ENCODE measurements around the gene RAC3. TPM values are rescaled to one million over a fixed set of nuclear protein-coding genes. Genes with fewer than 3 reads are reported as not detected.

Gene RAC3
- total RNA-seq, 2 donors from 2014 or later: 0.93 to 2.6 TPM

DNA sequence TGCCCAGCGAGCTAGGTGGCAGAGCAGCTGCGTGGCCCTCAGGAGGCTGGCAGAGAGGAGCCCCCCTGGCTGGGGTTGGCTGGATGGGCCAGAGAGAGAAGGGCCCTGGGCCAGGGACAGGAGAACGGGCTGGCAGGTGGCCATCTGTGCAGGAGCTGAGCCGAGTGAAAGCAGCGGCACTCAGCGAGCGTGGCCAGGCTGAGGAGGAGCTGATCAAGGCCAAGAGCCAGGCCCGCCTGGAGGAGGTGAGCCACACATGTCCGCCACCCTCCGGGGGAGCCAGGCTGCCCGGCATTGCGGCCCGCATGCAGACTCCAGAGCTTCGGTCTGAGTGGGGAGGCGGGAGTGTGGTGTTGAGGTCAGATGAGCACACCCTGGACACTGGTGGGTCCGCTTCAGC is 2.1 kb upstream of the RAC3 start:
- TF ChIP-seq, protein P1, sequence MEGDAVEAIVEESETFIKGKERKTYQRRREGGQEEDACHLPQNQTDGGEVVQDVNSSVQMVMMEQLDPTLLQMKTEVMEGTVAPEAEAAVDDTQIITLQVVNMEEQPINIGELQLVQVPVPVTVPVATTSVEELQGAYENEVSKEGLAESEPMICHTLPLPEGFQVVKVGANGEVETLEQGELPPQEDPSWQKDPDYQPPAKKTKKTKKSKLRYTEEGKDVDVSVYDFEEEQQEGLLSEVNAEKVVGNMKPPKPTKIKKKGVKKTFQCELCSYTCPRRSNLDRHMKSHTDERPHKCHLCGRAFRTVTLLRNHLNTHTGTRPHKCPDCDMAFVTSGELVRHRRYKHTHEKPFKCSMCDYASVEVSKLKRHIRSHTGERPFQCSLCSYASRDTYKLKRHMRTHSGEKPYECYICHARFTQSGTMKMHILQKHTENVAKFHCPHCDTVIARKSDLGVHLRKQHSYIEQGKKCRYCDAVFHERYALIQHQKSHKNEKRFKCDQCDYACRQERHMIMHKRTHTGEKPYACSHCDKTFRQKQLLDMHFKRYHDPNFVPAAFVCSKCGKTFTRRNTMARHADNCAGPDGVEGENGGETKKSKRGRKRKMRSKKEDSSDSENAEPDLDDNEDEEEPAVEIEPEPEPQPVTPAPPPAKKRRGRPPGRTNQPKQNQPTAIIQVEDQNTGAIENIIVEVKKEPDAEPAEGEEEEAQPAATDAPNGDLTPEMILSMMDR (IDR thresholded peaks at IDR 0.05): no peak
- no peaks in the 10 kb centered on the region for H3K27me3 ChIP-seq
- DNase-seq (ENCODE audit: low spot score): no peak
- H3K27ac ChIP-seq: no peak overlapping the region
- no peaks in the 10 kb centered on the region for H3K36me3 ChIP-seq
- no peaks in the 10 kb centered on the region for H3K9me3 ChIP-seq
- no peak overlapping the region for H3K4me3 ChIP-seq
- peaks cover 0 to 25% of the 10 kb centered on the region in 2 donors for H3K4me1 ChIP-seq

DNA sequence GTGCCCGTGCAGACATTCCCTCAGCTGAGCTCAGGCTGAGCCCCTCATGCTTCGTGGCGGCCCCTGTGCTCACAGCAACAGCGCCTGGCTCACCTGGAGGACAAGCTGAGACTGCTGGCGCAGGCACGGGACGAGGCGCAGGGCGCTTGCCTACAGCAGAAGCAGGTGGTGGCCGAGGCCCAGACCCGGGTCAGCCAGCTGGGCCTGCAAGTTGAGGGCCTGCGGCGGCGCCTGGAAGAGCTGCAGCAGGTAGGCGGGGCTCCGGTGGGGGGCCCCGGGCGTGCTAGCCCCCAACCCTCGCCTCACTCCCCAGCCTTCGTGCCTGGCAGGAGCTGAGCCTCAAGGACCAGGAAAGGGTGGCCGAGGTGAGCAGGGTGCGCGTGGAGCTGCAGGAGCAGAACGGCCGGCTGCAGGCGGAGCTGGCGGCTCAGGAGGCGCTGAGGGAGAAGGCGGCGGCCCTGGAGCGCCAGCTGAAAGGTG is 1.4 kb upstream of the RAC3 start:
- peak overlapping the region in 1 of 2 donors; percentile 57 for H3K4me3 ChIP-seq
- H3K4me1 ChIP-seq: peaks cover 0 to 21% of the 10 kb centered on the region in 2 donors
- TF ChIP-seq, protein P1 (IDR thresholded peaks at IDR 0.05): no peak
- no peak for DNase-seq (ENCODE audit: low spot score)
- no peaks in the 10 kb centered on the region for H3K36me3 ChIP-seq
- H3K27me3 ChIP-seq: no peaks in the 10 kb centered on the region
- H3K9me3 ChIP-seq: no peaks in the 10 kb centered on the region
- H3K27ac ChIP-seq: no peak overlapping the region

DNA sequence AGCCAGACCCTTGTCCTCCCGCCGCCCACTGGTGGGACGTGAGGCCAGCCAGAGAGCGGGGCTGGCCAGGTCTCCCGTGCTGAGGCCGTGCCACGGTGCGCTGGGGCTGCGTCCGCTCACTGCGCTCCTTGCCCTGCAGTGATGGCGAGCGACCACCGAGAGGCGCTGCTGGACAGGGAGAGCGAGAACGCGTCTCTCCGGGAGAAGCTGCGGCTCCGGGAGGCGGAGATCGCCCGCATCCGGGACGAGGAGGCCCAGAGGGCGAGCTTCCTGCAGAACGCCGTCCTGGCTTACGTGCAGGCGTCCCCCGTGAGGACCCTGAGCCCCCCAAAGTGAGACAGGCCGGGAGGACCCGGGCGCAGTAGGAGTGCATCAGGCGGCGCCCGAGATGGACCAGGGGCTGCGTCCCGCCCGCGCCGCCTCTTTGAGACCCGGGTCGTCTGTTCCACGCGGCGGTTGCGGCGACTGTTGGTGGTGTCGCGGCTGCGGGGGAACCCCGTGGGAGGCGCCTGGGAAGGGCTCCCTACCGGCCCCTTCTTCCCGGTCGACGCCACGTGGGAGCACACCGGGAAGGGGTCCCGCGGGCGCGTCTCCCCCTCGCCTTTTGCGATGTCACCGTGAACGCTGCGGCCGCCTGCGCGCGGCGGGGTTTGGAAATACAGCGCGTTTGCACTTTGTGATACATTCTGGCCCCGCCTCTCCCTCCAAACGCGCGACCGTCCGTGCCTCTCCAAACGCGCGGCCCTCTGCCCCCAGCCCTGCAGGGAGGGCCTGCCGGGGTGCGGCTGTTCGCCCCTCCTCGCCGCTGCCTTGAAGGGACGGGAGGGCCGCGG is 792 bp upstream of the RAC3 start:
- Histone ChIP-seq H3K27ac (no peak overlapping the region), H3K9me3 (no peaks in the 10 kb centered on the region), H3K4me3 (peak overlapping the region; percentile 42 to 57), H3K27me3 (no peaks in the 10 kb centered on the region), H3K36me3 (no peaks in the 10 kb centered on the region), H3K4me1 (peaks cover 0 to 21% of the 10 kb centered on the region in 2 donors)
- peak; percentile 78 for DNase-seq (ENCODE audit: low spot score)
- TF ChIP-seq, protein P1 (IDR thresholded peaks at IDR 0.05): peak; percentile 86 to 97

DNA sequence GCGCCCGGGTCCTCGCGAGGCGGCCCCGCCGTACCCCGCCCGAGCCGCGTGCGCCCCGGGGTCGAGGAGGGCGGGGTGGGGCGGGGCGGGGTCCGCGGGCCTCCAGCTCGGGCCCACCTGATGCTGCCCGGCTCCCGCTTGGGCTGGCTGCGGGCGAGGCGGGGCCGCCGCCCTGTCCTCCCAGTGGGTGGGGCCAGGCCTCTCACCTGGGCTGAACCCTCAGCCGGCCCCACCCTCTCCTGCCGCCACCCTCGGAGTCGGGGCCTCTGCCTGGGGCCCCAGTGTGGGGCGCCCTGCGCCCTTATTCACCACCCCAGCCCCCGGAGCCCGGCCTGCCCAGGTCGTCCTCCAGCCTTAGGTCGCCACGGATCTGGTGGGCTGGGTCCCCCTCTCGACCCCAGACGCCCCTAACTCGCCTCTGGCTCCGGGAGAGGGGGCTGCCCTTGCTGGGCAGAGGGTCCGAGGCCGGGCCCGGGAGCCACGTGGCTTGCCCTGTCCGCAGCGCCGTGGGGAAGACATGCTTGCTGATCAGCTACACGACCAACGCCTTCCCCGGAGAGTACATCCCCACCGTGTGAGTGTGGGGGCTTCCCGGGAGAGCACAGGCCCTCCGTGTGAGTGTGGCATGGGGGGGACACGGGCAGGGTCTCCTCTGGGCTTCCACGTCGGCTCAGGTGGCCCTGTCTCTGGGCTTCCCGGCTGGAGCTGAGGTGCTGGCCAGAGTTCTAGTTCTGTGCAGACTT is 578 bp downstream of the RAC3 start:
- Histone ChIP-seq H3K4me3 (peak overlapping the region; percentile 26 to 41), H3K36me3 (no peaks in the 10 kb centered on the region), H3K9me3 (no peaks in the 10 kb centered on the region), H3K4me1 (peaks cover 0 to 34% of the 10 kb centered on the region in 2 donors), H3K27ac (no peak overlapping the region), H3K27me3 (no peaks in the 10 kb centered on the region)
- DNase-seq (ENCODE audit: low spot score): no peak
- TF ChIP-seq, protein P1 (IDR thresholded peaks at IDR 0.05): no peak

DNA sequence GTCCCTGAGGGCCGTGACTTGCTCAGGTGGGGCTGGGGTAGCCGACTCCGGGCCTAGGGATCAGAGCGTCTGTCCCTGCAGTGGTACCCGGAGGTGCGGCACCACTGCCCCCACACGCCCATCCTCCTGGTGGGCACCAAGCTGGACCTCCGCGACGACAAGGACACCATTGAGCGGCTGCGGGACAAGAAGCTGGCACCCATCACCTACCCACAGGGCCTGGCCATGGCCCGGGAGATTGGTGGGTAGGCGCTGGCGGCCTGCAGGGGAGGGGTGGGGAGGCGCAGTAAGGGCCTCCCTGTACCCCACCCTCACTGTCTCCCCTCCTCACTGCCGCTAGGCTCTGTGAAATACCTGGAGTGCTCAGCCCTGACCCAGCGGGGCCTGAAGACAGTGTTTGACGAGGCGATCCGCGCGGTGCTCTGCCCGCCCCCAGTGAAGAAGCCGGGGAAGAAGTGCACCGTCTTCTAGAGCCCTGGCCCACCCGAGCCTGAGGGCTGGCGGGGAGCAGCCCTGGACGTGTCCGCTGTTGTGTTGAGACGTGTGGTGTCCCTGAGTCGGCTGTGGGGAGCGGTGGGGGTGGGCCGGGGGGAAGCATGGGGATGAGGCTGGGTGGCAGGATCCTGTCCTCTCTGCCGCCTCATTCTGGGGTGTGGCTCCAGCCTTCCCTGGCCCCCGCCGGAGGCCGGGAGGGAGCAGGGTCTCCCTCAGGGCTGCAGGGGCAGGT is 2.0 kb downstream of the RAC3 start:
- TF ChIP-seq, protein P1 (IDR thresholded peaks at IDR 0.05): no peak
- no peaks in the 10 kb centered on the region for H3K36me3 ChIP-seq
- no peaks in the 10 kb centered on the region for H3K9me3 ChIP-seq
- no peak for DNase-seq (ENCODE audit: low spot score)
- H3K27ac ChIP-seq: no peak overlapping the region
- H3K27me3 ChIP-seq: no peaks in the 10 kb centered on the region
- peaks cover 0 to 38% of the 10 kb centered on the region in 2 donors for H3K4me1 ChIP-seq
- no peak overlapping the region for H3K4me3 ChIP-seq

All from right atrium auricular region (tissue), 2 donors.